GM21786 (cell line): ENCODE data around the gene DNAJC15.
A peak's percentile ranks its signal among the peaks of the same experiment; 100 is the strongest.
"Not testable (repeated sequence)": the region's sequence is repeated elsewhere in the genome, so short reads cannot be mapped to it uniquely, and the experiment has no call there.

ENCODE experiments used
- ATAC-seq: cut with Tn5 transposase; IDR thresholded peaks from one replicate; pipeline ENCODE4 v1.9.1; 2021; ENCODE audit not compliant: unreplicated experiment

DNAJC15 gene

DNA sequence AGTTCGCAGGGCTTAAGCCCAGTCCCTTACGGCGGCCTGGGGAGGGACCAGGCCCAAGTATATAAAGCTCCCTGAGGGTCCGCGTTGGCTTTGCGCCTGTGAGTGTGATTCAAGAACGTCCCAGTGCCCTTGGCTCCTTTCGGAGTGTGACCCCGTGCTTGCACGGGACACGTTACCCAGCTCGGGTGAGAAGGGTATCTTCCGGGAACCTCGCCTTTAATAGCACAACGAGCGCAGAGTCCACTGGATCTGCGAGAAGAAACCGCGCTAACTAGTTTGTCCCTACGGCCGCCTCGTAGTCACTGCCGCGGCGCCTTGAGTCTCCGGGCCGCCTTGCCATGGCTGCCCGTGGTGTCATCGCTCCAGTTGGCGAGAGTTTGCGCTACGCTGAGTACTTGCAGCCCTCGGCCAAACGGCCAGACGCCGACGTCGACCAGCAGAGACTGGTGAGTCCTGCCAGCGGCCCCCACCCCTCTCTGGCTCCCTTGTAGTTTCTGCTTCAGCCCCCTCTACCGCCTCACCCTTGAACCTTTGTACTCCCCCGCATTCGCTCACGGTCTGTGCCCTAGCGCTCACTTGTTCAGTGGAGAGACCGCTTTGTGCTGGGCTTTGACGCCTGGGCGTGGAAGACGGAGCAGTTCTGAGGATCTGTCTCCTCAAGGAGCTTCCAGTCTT, at the start of gene DNAJC15:
TSS of gene DNAJC15 (plus strand) at position 298 of the 675 bp plus-strand sequence. CDS start at position 339, 41 bp downstream.
- peak; percentile 86 for ATAC-seq

DNA sequence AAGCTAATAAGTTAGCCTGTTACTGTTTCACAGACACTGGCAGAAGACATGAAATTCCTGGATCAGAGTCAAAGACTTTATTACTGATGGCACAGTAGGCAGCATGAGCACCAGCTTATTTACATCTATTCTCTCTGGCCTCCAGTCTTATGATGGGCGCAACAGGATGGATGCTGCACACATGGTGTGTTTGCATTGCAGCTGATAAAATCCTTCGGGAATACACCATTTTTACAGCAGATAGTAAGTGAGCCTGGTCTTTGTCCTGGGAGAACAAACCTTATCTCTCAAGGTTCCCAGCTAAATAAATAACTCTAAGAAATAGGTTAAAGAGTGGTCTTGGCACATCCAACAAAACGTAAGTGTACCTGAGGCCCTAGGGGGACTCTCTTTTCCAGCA, 47.3 kb upstream of the DNAJC15 start:
- ATAC-seq, result no peak

DNA sequence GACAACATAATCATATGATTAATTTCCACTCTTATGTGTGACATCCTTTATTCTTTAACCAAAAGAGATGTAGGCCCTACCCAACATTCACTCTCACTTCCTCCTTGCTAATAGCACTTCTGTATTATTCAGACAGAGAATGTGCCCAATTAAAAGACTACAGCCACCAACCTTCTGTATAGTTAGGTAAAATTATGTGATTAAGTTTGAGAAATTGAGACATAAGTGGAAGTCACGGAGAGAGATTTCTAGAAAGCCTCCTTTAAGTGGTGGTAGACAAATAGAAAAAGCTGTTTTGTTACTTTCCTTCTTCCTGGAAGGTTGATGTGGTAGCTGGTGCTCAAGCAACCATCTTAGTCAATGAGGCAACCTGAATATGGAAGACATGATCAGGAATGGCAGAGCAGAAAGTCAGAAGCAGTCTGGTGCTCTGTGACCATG, 46.1 kb upstream of the DNAJC15 start:
- no peak for ATAC-seq

DNA sequence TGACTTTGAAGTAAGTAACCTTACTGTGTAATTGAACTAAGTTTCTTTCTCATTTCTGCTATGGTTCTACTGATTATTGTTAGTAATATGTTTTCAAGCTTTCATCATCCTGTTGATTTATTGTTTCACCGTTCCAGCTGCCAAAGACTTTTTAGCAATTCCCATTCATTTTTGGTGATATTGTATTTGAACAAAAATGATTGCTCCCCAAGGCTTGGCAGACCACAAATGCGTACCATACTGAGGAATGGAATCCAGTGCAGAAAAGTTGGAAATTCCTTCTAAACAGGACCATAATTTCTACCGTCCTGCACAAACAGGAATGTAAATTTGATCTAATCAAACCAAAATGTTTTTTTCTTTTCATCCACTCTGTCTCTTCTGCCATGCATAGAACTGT, 42.1 kb upstream of the DNAJC15 start:
- ATAC-seq, result no peak

DNA sequence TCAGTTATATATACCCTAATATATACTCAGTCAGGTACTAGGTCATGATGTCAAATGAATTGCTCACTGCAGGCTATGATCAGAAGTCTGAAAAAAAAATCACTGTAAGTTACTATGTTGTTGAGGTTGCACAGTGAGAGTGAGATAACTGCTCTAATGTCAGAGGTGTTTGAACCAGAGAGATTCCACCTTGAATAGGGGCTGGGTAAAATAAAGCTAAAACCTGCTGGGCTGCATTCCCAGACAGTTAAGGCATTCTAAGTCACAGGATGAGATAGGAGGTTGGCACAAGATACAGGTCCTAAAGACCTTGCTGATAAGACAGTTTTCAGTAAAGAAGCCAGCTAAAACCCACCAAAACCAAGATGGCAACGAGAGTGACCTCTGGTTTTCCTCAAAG, 41.5 kb upstream of the DNAJC15 start:
- ATAC-seq, result no peak

DNA sequence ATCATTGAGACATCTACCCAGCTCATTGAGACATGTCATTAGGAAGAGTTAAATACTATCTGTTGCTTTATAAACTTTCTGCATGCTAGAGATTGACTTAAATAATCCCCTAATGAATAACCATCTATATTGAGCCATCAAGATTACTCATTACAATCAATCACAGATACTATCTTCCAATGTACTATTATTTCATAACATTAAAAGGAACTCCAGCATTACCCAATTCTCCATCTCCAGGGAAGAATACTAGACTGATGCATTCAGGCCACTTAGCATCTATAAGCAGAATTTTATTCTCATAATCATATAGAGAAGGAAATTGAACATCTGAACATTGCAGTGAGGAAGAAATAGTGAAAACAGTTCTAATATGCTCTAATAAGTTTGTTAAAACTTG, 39.4 kb upstream of the DNAJC15 start:
- no peak for ATAC-seq

DNA sequence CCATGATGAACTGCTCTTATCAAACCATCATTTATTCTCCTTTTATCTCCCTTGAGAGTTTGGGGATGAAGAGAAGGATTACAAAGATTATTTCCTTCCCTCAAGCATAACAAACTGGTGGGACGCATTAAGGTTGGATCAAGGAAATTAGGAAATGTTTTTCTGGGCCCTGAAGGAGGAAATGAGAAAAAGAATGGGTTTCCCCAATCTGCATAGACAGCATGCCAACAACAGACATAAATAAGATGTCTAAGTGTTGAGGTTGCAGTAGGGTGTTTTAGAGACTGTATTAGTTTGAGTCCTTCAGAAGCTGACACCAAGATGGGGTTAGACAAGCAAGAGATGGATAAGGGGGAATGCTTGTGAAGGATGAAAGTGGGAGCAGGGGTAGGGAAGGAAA, 38.7 kb upstream of the DNAJC15 start:
- no peak for ATAC-seq

DNA sequence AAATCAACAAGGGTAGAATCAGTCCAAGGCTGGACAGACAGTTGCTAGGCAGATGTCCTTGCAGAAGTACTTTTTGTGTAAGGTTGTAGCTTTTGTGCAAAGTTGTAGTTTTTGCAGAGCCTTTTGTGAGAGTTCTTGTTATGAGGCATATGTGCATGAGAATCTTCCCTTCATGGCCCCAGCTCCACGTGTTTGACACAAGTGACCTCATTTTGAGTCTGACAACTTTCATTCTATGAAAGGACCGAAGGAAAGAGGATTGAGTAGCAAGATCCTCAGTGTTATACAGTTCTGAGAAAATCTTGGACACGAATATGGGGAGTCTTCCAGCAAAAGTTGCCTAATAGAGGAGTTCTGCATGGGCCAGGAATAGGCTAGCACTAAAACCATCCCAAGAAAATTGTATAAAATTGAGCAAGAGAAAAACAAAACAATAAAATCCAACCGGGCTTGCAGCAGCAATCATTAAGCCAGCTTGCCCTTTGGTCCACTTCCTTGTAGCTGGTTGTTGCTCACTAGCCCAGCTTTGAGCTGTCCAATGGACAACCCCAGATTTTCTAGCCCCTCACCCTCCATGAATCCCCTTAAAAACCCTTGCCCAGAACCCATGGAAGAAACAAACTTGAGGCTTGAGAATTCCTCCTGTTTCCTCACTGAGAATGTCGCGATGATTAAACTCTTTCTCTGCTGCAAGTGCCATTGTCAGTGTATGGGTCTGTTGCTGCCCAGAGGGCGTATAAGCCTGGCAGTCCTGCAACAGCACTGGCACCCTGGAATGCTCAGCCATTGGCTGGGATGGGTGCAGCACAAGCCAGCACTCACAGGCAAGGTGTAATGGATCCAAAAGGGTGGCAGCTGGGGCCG, 37.8 kb upstream of the DNAJC15 start:
- no peak for ATAC-seq

DNA sequence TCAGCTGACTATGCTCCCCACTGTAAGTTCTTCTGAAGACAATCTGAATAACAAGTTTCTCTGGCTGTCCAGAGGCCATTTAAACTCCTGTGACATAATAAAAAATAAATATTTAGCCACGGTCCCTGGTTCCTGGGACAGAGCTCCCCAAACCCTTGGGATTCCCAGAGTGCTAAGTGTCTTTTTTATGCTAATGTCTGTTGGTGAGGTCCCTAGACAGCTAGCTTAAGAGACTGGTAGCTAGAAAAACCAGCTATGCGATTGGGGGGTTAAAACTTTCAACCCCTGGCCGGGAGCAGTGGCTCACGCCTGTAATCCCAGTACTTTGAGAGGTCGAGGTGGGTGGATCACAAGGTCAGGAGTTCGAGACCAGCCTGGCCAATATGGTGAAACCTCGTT, 37.2 kb upstream of the DNAJC15 start:
- ATAC-seq, result no peak

DNA sequence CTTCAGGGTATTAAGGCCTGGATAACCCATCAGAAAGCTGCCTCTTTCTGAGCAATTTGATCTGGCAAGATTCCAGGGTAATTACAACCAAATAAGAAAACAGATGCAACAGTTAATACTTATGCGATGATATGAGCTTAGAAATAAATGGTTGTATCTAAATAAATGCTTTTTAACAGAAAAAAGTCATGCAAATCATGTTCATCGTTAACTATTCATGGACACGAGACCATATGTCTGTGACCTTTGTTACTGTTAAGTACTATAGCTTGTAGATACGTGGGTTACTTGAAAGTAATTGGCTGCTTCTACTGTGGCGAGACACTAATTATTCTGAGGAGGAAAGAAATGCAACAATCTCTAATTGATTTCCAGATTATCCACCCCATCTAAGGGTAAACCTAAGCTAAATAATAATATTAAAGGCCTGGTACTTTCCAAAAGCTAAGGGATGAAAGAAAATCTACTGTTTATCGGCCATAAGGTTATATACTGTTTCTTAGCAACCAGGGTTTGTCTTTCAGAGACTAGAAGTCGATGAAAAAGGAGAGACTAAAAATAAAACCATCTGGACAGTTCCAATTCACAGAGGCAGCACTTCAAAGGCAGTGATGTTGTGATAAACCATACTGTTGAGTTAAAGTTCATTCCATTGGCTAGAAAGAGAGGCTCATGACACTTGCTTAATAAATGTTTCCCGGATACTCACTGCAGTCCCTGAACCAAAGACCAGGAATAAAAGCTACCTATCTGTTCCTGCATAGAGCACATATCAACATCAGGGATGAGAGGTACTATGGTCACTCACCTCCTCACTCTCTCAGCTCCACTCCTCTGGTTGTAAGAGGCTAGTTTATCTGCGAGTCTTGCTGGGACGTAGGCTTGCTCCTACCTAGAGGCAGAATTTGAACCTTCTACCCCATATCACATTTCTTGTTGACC, 32.8 kb upstream of the DNAJC15 start:
- no peak for ATAC-seq

DNA sequence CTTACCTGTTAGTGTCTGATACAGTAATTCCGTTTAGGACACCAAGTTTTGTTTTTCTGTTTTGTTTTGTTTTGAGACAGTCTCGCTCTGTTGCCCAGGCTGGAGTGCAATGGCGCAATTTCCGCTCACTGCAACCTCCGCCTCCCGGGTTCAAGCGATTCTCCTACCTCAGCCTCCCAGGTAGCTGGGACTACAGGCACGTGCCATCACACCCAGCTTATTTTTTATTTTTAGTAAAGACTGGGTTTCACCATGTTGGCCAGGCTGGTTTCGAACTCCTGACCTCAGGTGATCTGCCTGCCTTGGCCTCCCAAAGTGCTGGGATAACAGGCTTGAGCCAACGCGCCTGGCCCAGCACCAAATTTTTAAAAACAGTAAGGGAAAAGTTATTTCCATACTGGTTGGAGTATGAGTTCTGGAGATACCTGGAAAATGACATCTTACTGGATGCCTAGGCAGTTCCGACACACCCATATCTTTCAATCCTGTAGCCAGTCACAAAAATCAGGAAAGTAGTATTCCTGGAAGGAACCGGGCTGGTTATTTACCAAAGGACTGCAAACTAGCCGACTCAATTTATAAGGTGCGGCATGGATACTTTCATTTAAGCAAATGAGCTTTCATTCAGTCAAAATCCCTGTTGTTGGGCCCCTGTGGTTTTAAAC, 32.0 kb upstream of the DNAJC15 start:
- not testable (repeated sequence) for ATAC-seq

DNA sequence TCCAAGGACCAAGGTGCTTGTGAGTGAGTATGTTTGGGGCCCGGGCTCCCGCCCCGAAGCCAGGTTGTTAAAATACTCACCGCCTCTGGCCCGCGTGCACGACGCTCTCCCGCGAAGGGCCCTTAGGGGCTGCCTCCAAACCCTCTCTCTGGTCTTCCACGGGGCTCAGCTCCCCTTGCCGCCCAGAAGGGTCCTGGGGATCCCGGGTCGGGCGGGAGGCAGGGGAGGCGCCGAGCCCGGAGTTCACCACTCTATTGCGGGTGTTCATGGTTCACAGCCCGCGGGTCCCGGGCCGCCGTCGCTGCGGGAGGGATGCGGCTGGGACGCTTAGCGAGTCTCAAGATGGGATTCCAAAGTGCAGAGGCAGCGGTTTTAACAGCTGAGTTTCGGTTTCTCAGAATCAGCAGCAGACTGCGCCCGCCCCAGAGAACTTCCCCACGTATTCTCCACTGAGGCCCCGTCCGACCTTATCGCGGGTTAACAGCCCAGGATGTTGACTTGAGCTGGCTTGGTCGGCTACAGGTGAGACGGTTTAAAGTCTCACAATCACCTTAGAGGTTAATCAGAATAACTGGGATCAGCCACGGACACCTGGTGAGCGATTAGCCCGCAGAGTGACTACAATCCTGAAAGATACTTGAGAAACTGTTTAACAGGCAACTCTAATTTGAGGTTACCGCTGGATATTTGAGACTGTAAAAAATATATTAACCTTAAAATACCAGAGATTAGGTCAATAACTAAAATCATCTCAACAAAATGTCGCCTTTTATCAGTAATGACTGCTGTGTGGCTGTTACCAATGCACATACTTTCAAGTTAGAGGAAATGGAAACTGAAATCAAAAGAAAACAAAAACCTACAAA, 31.3 kb upstream of the DNAJC15 start, which contains the start of gene EPSTI1:
TSS of gene EPSTI1 (minus strand) at position 344 of the 866 bp plus-strand sequence. CDS start at position 268, 76 bp downstream.
- ATAC-seq, result peak; percentile 67

DNA sequence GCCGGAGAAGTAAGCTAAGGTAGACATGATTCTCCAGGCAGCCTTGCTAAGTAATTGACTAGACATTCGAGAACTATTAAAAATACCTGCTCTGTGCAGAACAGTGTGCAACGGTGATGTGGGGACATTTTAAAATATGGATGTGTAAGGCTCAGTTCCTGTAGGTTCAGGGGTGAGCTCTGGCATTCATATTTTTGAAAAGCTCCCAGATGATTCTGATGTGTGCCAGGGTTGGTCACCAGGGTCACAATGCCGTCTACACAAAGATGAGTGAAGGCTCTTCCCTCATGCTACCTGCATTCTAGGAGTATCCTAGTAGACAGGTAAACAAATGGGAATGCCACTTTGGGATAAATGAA, 30.6 kb upstream of the DNAJC15 start:
- peak; percentile 4 for ATAC-seq

DNA sequence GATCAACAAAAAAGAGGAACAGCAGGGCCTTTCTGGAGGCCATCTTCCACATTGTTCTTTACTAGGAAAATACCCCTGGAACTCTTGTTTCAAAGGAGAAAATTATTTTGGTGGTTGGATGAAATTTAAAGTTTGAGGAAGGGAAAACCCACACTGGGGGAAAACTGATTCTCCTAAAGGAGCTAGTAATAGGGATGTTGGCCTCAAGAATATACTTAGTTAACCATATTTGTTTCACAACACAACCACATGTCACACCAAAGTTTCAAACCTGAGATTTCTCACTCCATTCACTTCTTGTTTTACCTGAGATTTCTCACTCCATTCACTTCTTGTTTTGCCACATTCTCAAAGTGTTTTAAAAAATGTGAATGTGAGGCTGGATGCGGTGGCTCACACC, 28.5 kb upstream of the DNAJC15 start:
- ATAC-seq, result no peak

DNA sequence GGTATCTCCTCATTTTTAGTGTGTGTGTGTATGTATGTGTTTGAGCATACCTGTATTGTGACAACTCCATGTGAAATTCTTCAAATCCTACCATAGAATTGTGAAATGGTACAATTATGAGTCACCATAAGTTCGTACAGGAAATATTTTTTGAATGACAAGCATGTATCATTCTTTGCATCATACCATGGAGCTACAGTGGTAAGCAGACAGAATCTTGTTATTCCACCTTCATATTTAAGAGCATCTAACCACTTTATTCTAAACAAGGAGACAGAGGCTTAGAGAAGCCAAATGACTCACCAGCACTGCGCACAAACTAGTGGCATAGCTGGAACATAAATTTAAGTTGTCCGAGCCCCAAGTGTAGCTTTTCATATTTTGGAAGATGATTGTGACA, 26.8 kb upstream of the DNAJC15 start:
- no peak for ATAC-seq

DNA sequence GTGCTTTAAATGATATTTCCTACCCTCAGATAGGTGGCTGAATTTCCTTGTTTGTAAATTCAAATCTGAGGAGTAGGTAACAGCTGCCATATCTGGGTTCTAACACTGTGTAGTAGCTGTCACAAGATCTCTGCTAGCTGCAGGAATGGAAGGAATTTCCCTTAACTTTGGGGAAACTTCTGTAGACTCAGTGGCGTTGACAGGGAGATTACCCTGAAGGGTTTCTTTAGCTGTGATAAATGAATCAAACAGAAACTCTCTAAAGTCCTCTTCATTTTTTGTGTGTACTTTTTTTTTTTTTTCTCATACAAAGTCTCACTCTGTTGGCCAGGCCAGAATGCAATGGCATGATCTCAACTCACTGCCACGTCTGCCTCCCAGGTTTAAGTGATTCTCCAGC, 26.0 kb upstream of the DNAJC15 start:
- ATAC-seq, result peak; percentile 61

DNA sequence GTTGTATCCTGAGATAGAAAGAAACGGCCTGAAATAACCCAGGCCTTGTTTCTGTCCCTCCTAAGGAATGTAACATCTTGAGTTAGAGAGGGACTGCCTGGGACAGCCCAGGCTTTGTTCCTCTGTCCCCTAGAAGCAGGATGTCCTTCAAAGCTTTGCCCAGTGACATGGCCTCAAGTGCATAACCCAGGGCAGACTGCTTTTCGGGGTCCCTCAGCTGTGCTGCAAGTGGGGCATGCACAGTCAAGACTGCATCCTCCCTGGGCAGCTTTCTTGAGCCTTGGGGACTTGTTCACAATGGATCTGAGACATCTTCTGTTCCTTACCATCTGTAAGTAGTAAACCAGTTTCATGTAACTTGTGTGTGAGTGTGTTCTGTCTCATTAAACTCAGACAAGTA, 23.9 kb upstream of the DNAJC15 start:
- no peak for ATAC-seq

DNA sequence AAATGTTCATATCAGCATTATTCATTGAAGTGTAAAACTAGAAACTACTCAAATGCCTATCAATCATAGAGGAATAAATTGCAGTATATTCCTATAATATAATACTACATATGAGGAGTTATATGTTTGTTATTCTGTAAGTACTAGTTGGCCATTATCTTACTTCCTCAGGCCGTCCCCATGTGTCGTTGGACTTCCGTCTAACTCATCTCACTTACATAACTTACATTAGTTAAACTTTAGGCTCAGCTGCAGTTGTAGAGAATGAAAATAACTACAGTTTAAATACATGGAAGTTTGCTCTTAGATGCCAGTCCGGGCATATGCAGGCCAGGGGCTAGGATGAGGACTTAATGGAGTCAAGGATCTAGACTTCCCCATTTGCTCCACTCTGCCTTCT, 22.7 kb upstream of the DNAJC15 start:
- no peak for ATAC-seq

DNA sequence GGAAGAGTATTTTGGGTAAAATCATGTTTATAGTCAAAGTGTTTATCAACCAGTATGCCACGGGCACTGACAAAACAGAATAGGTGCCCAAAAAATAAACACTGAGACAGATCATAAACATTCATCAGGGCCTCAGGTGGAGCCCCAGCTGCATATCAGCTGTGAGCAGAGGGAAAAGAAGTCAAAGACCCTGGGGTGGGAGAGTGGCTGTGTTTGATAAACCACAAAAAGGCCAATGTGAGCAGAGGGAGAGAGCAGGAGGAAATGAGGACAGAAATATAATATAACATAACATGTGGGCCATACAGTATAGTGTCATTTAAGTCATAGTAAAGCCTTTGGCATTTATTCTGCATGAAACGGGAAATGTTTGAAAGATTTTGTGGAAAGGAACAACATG, 21.4 kb upstream of the DNAJC15 start:
- ATAC-seq, result no peak

DNA sequence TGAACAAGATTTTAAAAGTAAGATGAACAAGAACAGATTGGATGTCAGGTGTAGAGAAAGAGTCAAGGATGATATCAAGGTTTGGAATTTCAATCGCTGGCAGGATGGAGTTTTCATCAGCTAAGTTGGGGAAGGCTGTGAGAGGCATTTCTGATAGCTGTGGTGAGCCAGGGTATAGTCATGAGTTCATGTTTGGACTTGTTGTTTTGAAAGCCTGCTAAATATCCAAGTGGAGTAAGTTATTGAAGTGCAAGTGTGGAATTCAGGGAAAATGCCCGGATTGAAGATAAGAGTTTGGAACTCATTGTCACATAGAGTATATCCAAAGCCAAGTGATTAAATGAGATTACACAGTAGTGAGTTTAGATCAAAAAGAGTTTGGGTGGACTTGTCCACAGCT, 20.4 kb upstream of the DNAJC15 start:
- ATAC-seq, result no peak
